HL-60 (cell line): Measurements from ENCODE around the gene PCDHGC4.

ENCODE experiments used
- DNase-seq, 2 experiments: peaks; one replicate each; pipeline ENCODE4 v3.0.0-alpha.2; 2010 to 2020; ENCODE audit warnings: low read depth in 1 of 2, low spot score in 1 of 2
- H3K27ac ChIP-seq: fragments of 250-450 bp; sonication (Bioruptor Pico); replicated peaks from 2 replicates; pipeline ENCODE4 v1.5.1; 2020; ENCODE audit warnings: mild to moderate bottlenecking, moderate library complexity
- H3K27me3 ChIP-seq: fragments of 250-450 bp; sonication (Bioruptor Pico); 2 replicates; pipeline ENCODE4 v1.5.1; 2021; ENCODE audit warnings: mild to moderate bottlenecking, moderate library complexity; ENCODE audit not compliant: insufficient read depth, poor library complexity, severe bottlenecking
- H3K4me3 ChIP-seq: replicated peaks from 2 replicates; pipeline ENCODE4 v1.5.1; 2011; ENCODE audit warnings: mild to moderate bottlenecking, control low read depth, low read length; ENCODE audit not compliant: insufficient read depth
- CTCF ChIP-seq: IDR thresholded peaks from one replicate; pipeline ENCODE4 v1.5.1; 2011; ENCODE audit warnings: low read length, control low read depth, inconsistent platforms; ENCODE audit not compliant: insufficient read depth
- GABPA ChIP-seq: IDR thresholded peaks from 2 replicates; pipeline ENCODE4 v1.6.1; 2012; ENCODE audit warnings: low read depth
- POLR2AphosphoS5 ChIP-seq: IDR thresholded peaks from 2 replicates; pipeline ENCODE4 v1.6.1; 2012; ENCODE audit warnings: low read depth
- REST ChIP-seq: IDR thresholded peaks from 2 replicates; pipeline ENCODE4 v1.6.1; 2012; ENCODE audit warnings: low read depth; ENCODE audit not compliant: insufficient replicate concordance
- SPI1 ChIP-seq: IDR thresholded peaks from 2 replicates; pipeline ENCODE4 v1.6.1; 2012; ENCODE audit warnings: low read depth, mild to moderate bottlenecking, borderline replicate concordance

Gene PCDHGC4

GRCh38 chr5:141475625-141476131 is 9.2 kb upstream of the PCDHGC4 start, which contains the start of gene PCDHGC3:
PCDHGC3 (plus strand) TSS chr5:141475966; CDS start chr5:141476117, 151 bp downstream.
- Histone ChIP-seq H3K27ac (no peak within 1 kb of the TSS), H3K27me3 (peaks cover 38% of the 10 kb centered on the region), H3K4me3 (peak within 1 kb of the TSS; percentile 43)
- TF ChIP-seq CTCF (no peak), GABPA (no peak), REST (no peak), POLR2AphosphoS5 (no peak), SPI1 (no peak)
- DNase-seq: peak; percentile 28 to 57

GRCh38 chr5:141476132-141476911 is 8.5 kb upstream of the PCDHGC4 start:
- TF ChIP-seq SPI1 (no peak), GABPA (no peak)
- H3K27me3 ChIP-seq: peaks cover 38% of the 10 kb centered on the region
- DNase-seq: peak in 1 of 2 experiments; percentile 17
- H3K27ac ChIP-seq: no peak overlapping the region
- H3K4me3 ChIP-seq: peak overlapping the region; percentile 43

GRCh38 chr5:141477044-141477575 is 7.7 kb upstream of the PCDHGC4 start:
- H3K27me3 ChIP-seq: peaks cover 38% of the 10 kb centered on the region
- no peak for DNase-seq
- TF ChIP-seq POLR2AphosphoS5 (no peak), REST (no peak), SPI1 (no peak), GABPA (no peak), CTCF (no peak)
- H3K4me3 ChIP-seq: peak overlapping the region; percentile 43
- no peak overlapping the region for H3K27ac ChIP-seq

- peaks cover 42% of the 10 kb centered on the region for H3K27me3 ChIP-seq
- TF ChIP-seq GABPA (no peak), POLR2AphosphoS5 (no peak), CTCF (no peak), SPI1 (no peak), REST (no peak)
- no peak overlapping the region for H3K4me3 ChIP-seq
- no peak overlapping the region for H3K27ac ChIP-seq
- DNase-seq: no peak
Observed at GRCh38 chr5:141477815-141478214, 7.0 kb upstream of the PCDHGC4 start.
